ENCODE results near the gene AK5.
A peak's percentile ranks its signal among the peaks of the same experiment; 100 is the strongest.

The AK5 gene

DNA sequence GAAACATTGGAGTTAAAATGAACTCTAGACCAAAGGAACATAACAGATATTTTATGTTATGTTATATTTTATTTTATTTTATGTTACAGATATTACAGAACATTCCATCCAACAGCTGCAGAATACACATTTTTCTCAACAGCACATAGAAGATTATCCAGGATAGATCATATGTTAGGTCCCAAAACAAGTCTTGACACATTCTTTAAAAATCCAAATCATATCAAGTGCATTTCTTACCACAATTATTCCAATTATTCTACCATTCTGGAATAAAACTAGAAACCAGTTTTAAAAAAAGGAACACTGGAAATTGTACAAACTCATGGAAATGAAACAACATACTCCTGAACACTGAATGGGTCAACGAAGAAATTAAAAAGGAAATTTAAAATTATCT, 31.7 kb upstream of the AK5 start:
- TF ChIP-seq, protein P1, sequence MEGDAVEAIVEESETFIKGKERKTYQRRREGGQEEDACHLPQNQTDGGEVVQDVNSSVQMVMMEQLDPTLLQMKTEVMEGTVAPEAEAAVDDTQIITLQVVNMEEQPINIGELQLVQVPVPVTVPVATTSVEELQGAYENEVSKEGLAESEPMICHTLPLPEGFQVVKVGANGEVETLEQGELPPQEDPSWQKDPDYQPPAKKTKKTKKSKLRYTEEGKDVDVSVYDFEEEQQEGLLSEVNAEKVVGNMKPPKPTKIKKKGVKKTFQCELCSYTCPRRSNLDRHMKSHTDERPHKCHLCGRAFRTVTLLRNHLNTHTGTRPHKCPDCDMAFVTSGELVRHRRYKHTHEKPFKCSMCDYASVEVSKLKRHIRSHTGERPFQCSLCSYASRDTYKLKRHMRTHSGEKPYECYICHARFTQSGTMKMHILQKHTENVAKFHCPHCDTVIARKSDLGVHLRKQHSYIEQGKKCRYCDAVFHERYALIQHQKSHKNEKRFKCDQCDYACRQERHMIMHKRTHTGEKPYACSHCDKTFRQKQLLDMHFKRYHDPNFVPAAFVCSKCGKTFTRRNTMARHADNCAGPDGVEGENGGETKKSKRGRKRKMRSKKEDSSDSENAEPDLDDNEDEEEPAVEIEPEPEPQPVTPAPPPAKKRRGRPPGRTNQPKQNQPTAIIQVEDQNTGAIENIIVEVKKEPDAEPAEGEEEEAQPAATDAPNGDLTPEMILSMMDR (conservative IDR thresholded peaks at IDR 0.05) = no peak
- H3K27ac ChIP-seq = no peak overlapping the region

DNA sequence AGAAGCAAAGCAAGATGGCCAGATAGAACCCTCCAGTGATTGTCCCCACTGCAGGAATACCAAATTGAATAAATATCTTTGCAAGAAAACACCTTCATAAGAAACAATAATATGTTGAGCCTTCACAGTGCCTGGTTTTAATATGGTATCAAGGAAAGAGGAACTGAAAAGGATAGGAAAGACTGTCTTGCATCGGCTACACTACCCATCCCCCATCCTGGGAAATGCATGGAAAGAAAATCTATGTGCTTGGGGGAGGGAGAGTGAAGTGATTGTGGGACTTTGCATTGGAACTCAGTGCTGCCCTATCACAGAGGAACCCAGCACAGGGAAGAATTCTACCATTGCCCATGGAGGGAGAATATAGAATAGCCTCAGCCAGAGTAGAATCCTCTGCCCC, 28.6 kb upstream of the AK5 start:
- no peak overlapping the region for H3K27ac ChIP-seq
- TF ChIP-seq, protein P1 (conservative IDR thresholded peaks at IDR 0.05) = no peak

DNA sequence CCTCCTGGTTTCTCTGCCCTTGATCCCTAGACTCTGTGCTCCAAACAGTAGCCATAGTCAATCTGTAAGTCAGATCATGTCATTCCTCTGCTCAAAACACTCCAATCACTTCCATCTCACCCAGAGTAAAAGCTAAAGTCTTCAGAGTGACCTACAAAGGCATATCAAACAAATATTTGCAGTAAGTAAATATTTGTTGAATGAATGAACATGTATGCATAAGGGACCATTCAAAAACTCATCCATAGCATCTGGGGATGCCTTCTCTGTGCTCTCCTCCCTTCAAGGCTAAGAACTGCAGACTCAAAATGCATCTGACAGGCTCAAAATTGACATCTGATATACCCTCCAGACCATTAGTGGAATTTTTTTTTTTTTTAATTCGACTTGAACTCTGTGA, 18.1 kb upstream of the AK5 start:
- peak overlapping the region; percentile 41 for H3K27ac ChIP-seq
- TF ChIP-seq, protein P1 (conservative IDR thresholded peaks at IDR 0.05) = no peak

DNA sequence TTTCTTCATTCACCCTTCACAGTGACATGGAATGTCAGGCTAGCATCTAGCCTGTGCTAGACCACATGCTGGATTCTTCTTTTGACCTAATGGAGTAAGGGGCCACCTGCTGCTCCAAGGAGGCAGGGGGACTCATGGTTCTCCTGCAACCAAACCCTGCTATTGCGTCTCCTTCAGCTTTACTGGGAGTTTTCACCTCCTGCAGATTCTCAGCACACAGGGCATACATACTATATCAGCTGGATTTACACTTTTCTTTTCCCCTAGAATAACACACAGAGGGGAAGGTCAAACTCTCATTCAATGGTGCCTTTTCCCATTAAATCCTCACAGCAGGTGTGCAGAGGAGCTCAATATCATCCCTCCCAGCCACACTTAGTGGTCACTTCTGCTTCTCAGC, 16.6 kb upstream of the AK5 start:
- peak overlapping the region; percentile 6; the same call in 1 of the 2 replicates for H3K27ac ChIP-seq
- TF ChIP-seq, protein P1 (conservative IDR thresholded peaks at IDR 0.05) = no peak

DNA sequence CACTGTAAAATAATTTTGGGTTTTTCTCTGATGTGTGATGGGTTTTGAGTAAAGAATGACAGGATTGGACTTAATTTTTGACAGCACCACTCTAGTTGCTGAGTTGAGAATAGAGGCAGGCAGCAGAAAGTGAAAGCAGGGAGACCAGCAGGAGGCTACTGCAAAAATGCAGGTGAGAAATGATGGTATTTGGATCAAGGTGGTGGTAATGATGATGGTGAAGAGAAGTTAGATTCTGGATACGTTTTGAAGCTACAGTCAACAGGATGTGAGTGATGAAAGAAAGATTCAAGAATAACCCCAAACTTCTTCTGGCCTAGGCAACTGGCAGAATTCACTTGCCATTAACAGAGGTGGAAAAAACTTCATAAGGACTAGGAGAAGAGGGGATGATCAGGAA, 14.8 kb upstream of the AK5 start:
- no peak overlapping the region for H3K27ac ChIP-seq
- TF ChIP-seq, protein P1 (conservative IDR thresholded peaks at IDR 0.05) = no peak

DNA sequence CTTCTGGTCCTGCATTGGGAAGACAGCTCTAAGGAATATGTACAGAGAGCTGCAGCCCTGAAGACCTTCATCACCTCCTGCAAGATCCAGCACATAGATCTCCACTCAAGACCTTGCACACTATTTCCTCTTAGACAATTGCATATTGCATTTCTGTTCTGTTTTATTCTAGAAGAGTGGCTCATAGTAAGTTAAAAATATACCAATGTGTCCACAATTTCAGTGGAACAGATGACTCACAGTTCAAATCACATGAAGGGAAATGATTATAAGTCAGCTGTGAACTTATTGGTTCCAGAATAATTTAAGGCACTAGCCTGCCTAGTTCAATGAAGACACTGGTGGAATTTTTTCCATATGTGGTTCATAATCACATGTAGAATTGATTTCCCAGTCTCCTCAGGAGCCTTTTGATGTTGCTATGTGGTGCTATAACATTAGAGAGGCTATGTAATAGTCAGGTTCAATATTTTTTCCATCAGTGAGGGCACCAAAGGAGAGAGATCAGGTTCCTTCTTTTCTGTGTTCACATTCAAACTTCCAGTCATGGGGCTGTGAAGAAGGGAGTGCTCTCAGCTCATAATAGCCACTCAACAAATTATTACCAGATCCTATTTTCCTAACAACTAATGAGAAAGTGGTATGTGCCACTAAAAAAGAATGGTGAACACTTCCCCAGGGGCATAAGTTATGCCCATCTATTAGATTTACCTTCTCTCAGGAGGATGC, 9.8 kb upstream of the AK5 start:
- H3K27ac ChIP-seq = no peak overlapping the region
- TF ChIP-seq, protein P1 (conservative IDR thresholded peaks at IDR 0.05) = no peak

DNA sequence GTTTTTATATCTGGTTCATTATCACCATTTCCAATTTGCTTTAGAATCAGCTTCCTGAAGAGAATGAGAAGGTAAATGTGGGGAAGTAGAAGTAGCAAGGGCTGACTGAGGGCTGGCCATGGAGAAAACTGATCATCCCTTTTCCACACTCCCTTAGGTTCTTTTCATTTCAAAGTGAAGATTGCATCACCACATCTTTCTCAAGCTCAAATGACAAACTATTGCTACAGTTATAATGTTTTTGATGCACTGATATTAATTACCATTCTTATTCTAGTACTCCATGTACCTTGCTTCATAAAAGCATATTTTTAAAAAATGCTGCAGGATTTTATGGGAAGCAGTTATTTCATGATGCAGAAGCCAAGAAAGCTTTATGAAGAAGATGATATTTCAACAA, 7.9 kb upstream of the AK5 start:
- TF ChIP-seq, protein P1 (conservative IDR thresholded peaks at IDR 0.05) = no peak
- H3K27ac ChIP-seq = no peak overlapping the region

Data from VCaP (cell line).